PFSK-1 (cell line): ENCODE data around the gene GNS.

Experiments
- POLR2AphosphoS5 ChIP-seq: IDR thresholded peaks from 2 replicates; pipeline ENCODE4 v1.6.1; 2012; ENCODE audit warnings: low read depth, mild to moderate bottlenecking, control low read depth, low read length, moderate library complexity
- TAF1 ChIP-seq: IDR thresholded peaks from 2 replicates; pipeline ENCODE4 v1.6.1; 2012; ENCODE audit warnings: low read length, control low read depth, borderline replicate concordance; ENCODE audit not compliant: insufficient read depth

GRCh38 chr12:64791036-64791435 is 31.8 kb upstream of the GNS start:
- TF ChIP-seq TAF1 (no peak), POLR2AphosphoS5 (no peak)
